ENCODE measurements around the gene DGKD.

DNA sequence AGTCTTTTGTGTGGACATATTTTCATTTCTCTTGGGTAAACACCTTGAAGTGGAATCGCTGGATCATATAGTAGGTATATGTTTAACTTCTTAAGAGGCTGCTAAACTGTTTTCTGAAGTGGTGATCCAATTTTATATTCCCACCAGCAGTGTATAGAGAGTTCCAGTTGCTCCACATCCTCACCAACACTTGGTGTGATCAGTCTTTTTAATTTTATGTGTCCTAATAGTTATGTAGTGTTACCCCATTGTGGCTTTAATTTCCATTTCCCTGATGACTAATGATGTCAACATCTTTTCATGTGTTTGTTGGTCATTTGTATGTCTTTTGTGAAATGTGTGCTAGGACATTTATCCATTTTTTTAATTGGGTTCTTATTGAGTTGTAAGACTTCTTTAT is 56.9 kb downstream of the DGKD start:
- TF ChIP-seq, protein P1, sequence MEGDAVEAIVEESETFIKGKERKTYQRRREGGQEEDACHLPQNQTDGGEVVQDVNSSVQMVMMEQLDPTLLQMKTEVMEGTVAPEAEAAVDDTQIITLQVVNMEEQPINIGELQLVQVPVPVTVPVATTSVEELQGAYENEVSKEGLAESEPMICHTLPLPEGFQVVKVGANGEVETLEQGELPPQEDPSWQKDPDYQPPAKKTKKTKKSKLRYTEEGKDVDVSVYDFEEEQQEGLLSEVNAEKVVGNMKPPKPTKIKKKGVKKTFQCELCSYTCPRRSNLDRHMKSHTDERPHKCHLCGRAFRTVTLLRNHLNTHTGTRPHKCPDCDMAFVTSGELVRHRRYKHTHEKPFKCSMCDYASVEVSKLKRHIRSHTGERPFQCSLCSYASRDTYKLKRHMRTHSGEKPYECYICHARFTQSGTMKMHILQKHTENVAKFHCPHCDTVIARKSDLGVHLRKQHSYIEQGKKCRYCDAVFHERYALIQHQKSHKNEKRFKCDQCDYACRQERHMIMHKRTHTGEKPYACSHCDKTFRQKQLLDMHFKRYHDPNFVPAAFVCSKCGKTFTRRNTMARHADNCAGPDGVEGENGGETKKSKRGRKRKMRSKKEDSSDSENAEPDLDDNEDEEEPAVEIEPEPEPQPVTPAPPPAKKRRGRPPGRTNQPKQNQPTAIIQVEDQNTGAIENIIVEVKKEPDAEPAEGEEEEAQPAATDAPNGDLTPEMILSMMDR (IDR thresholded peaks at IDR 0.05; ENCODE audit: low read depth, low read length), result no peak
- TF ChIP-seq EZH2phosphoT487 (IDR thresholded peaks at IDR 0.05; ENCODE audit: low read depth), result no peak

Measured in OCI-LY3 (cell line).